Activated T-helper 1 cell treated with anti-CD3 and anti-CD28 coated beads, Interleukin-12 subunit alpha, Interleukin-12 subunit beta, Interleukin-2, Interleukin-4 antibody, amounts not matched to agents 30 ng/mL and 10 ng/mL and 1 ng/mL, durations not matched to agents 14 hours and 24 hours and 36 hours (primary cell): Measurements from ENCODE around the gene PRX. TPM values are rescaled to one million over a fixed set of nuclear protein-coding genes. Genes with fewer than 3 reads are reported as not detected.
"Not testable (repeated sequence)": the region's sequence is repeated elsewhere in the genome, so short reads cannot be mapped to it uniquely, and the experiment has no call there.

Experiments
- DNase-seq: peaks from one replicate; pipeline ENCODE4 v3.0.0; 2021; ENCODE audit warnings: low spot score
- H3K27ac Mint-ChIP-seq: one replicate; pipeline ENCODE4 v1.8.0; 2021; ENCODE audit warnings: mild to moderate bottlenecking, mixed read lengths
- H3K27me3 Mint-ChIP-seq: one replicate; pipeline ENCODE4 v1.8.0; 2022; ENCODE audit warnings: mild to moderate bottlenecking, moderate library complexity, mixed read lengths; ENCODE audit not compliant: insufficient read depth
- H3K36me3 Mint-ChIP-seq: one replicate; pipeline ENCODE4 v1.8.0; 2021; ENCODE audit warnings: low read depth, mixed read lengths
- H3K4me1 Mint-ChIP-seq: one replicate; pipeline ENCODE4 v1.8.0; 2021; ENCODE audit warnings: low read depth, mixed read lengths
- H3K4me3 Mint-ChIP-seq: one replicate; pipeline ENCODE4 v1.8.0; 2021; ENCODE audit warnings: mild to moderate bottlenecking, moderate library complexity, mixed read lengths
- H3K9me3 Mint-ChIP-seq: one replicate; pipeline ENCODE4 v1.8.0; 2021; ENCODE audit warnings: mixed read lengths
- intact Hi-C: fragments of 100-400 bp; cut with micrococcal nuclease; formaldehyde crosslinking; loops from one replicate; pipeline ENCODE4 v1.15.1; 2024
- total RNA-seq: library from RNA; stranded (reverse); gene quantifications from 2 replicates; pipeline ENCODE4 v1.2.3, GENCODE V29; 2022

The PRX gene, protein sequence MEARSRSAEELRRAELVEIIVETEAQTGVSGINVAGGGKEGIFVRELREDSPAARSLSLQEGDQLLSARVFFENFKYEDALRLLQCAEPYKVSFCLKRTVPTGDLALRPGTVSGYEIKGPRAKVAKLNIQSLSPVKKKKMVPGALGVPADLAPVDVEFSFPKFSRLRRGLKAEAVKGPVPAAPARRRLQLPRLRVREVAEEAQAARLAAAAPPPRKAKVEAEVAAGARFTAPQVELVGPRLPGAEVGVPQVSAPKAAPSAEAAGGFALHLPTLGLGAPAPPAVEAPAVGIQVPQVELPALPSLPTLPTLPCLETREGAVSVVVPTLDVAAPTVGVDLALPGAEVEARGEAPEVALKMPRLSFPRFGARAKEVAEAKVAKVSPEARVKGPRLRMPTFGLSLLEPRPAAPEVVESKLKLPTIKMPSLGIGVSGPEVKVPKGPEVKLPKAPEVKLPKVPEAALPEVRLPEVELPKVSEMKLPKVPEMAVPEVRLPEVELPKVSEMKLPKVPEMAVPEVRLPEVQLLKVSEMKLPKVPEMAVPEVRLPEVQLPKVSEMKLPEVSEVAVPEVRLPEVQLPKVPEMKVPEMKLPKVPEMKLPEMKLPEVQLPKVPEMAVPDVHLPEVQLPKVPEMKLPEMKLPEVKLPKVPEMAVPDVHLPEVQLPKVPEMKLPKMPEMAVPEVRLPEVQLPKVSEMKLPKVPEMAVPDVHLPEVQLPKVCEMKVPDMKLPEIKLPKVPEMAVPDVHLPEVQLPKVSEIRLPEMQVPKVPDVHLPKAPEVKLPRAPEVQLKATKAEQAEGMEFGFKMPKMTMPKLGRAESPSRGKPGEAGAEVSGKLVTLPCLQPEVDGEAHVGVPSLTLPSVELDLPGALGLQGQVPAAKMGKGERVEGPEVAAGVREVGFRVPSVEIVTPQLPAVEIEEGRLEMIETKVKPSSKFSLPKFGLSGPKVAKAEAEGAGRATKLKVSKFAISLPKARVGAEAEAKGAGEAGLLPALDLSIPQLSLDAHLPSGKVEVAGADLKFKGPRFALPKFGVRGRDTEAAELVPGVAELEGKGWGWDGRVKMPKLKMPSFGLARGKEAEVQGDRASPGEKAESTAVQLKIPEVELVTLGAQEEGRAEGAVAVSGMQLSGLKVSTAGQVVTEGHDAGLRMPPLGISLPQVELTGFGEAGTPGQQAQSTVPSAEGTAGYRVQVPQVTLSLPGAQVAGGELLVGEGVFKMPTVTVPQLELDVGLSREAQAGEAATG (N-terminal part only)
- 0.99 and 1.7 TPM in 2 replicates for total RNA-seq

DNA sequence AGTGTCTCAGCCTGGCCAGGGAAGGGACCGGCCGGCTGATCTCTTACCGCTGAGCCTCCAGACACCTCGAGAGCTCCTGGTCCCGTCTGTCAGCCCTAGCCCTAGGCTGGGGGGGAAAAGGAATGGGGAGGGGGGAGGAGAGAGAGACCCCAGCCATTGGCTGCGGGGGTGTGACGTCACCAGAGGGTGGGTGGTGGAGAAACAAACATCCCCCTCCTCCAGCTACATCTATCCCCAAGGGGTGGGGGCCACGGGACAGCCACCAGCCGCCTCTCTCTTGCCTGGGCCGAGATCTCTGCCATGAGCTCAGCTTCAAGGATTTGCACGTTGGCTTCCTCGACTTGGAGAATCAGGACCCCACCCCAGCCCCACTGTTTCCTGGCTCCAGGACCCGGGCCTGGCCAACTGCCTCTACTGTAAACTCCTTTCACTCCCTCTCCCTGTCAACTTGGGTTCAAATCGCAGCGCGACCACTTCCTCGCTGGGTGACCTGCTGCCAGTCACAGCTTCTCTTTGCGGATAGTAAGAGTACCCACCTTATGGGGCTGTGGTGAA is at the start of gene PRX:
Gene PRX (minus strand): TSS at position 88 of the 555 bp plus-strand sequence. CDS start 5,446 bp downstream, outside the sequence.
- H3K4me1 Mint-ChIP-seq = peaks cover 14% of the 10 kb centered on the region
- no peaks in the 10 kb centered on the region for H3K36me3 Mint-ChIP-seq
- H3K27ac Mint-ChIP-seq = no peak within 1 kb of the TSS

DNA sequence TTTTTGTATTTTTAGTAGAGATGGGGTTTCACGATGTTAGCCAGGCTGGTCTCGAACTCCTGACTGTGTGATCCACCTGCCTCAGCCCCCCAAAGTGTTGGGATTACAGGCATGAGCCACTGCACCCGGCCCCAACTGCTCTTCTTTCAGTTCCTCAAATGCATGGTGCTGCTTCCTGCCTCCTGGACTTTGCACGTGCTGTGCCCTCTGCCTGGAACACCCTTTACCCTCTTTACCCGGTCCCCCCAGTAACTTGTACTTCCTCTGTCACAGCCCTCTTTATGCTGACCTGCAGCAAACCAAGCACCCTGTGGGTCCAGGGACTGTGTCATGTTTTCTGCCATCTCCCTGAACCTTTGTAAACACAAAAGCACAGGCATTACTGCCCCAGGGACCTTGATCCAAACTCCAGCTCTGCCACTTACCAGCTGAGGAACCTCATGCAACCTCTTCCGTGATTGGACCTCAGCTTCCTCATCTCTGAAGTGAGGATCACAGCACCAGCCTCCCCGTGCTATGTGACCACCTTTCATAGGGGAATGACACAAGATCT is 48.6 kb upstream of the PRX start:
- Mint-ChIP-seq H3K9me3 (no peaks in the 10 kb centered on the region), H3K4me1 (peaks cover 28% of the 10 kb centered on the region), H3K27ac (no peak overlapping the region), H3K27me3 (peaks cover 10% of the 10 kb centered on the region), H3K36me3 (peaks cover 6% of the 10 kb centered on the region), H3K4me3 (no peak overlapping the region)
- intact Hi-C loops = loop anchor here (10.0 kb wide), 1 partner anchor 253 kb away; the partner anchor contains the start of genes COQ8B and ITPKC
- no peak for DNase-seq

More for the DNA sequence above, at the start of gene PRX:
- intact Hi-C loops = no loop called here
- DNase-seq = no peak
- Mint-ChIP-seq H3K9me3 (no peaks in the 10 kb centered on the region), H3K4me3 (no peak within 1 kb of the TSS), H3K27me3 (peaks cover 3% of the 10 kb centered on the region)

DNA sequence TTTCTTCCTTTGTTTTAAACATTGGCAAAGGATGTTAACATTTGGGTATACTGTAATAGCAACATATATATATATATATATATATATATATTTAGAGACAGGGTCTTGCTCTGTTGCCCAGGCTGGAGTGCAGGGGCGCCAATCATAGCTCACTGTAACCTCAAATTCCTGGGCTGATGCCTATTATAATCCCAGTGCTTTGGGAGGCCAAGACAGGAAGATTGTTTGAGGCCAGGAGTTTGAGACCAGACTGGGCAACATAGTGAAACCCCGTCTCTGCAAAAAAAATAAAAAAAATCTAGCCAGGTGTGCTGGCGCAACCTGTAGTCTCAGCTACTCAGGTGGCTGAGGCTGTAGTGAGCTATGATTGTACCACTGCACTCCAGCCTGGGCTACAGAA is 47.0 kb upstream of the PRX start:
- Mint-ChIP-seq H3K4me1 (peaks cover 14% of the 10 kb centered on the region), H3K27ac (no peak overlapping the region), H3K9me3 (no peaks in the 10 kb centered on the region), H3K4me3 (no peak overlapping the region), H3K27me3 (peaks cover 1% of the 10 kb centered on the region), H3K36me3 (no peaks in the 10 kb centered on the region)
- intact Hi-C loops = loop anchor here (10.0 kb wide), 1 partner anchor 255 kb away; the partner anchor contains the start of genes COQ8B and ITPKC
- no peak for DNase-seq

DNA sequence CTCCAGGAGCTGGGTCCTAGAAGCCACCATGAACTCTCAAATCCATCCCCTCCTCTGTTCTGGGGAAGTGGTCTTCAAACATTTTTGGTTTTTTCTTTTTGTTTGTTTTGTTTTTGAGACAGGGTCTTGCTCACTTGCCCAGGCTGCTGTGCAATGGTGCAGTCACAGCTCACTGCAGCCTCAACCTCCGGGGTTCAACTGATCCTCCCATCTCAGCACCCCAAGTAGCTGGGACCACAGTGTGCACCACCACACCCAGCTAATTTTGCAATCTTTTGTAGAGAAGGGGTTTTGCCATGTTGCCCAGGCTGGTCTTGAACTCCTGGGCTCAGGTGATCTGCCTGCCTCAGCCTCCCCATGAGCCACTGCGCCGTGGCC is 45.4 kb upstream of the PRX start:
- DNase-seq = no peak
- no peak overlapping the region for H3K27ac Mint-ChIP-seq
- intact Hi-C loops = no loop called here
- H3K36me3 Mint-ChIP-seq = no peaks in the 10 kb centered on the region
- H3K4me1 Mint-ChIP-seq = peaks cover 4% of the 10 kb centered on the region
- H3K9me3 Mint-ChIP-seq = no peaks in the 10 kb centered on the region
- H3K27me3 Mint-ChIP-seq = no peaks in the 10 kb centered on the region
- no peak overlapping the region for H3K4me3 Mint-ChIP-seq

DNA sequence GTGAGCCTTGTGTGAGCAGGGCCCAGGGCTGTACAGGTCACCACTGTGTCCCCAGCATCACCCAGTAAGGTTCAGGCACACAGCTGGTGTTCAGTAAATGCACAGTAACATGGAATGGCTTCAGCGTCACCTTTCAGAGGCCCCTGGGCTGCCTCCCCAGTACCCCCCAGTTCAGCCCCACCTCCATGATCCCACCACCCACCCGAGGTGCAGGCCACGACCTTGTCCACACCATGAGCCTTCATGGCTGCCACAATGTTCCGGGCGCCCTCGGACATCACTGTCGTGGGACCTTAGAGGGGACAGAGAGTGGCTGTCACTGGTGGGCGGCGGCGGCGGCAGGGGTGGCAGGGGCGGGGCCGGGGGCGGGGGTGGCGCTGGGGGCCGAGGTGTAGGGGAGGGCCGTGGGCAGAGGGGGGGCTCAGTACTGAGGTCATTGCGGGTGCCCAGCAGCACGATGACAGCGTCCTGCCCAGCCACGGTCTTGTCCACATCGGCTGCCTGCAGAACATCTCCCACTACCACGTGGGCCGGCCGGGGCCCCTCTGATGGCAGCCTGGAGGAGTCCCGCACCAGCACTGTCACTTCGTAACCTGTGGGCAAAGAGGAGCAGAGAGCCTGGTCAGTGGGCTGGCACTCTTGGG is 44.9 kb upstream of the PRX start:
- H3K27ac Mint-ChIP-seq = no peak overlapping the region
- DNase-seq = no peak
- H3K27me3 Mint-ChIP-seq = no peaks in the 10 kb centered on the region
- H3K36me3 Mint-ChIP-seq = no peaks in the 10 kb centered on the region
- H3K4me1 Mint-ChIP-seq = peaks cover 3% of the 10 kb centered on the region
- no peaks in the 10 kb centered on the region for H3K9me3 Mint-ChIP-seq
- intact Hi-C loops = no loop called here
- H3K4me3 Mint-ChIP-seq = no peak overlapping the region

DNA sequence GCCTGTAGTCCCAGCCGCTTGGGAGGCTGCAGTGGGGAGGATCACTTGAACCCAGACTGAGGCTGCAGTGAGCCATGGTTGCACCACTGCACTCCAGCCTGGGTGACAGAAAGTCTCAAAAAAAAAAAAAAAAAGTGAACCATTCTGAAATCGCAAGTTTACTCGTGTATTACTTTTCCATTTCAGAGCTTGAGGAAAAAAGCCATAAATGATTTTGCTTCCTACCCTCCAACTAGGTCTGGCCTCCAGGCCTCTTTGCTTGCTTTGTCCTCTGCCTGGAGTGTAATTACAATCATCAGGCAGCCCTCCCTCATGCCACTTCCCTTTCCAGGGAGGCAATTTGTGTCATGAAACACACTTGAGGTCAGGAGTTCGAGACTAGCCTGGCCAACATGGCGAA is 43.9 kb upstream of the PRX start:
- Mint-ChIP-seq H3K4me1 (no peaks in the 10 kb centered on the region), H3K9me3 (no peaks in the 10 kb centered on the region), H3K4me3 (no peak overlapping the region), H3K27ac (no peak overlapping the region), H3K27me3 (no peaks in the 10 kb centered on the region), H3K36me3 (no peaks in the 10 kb centered on the region)
- intact Hi-C loops = no loop called here
- DNase-seq = no peak

DNA sequence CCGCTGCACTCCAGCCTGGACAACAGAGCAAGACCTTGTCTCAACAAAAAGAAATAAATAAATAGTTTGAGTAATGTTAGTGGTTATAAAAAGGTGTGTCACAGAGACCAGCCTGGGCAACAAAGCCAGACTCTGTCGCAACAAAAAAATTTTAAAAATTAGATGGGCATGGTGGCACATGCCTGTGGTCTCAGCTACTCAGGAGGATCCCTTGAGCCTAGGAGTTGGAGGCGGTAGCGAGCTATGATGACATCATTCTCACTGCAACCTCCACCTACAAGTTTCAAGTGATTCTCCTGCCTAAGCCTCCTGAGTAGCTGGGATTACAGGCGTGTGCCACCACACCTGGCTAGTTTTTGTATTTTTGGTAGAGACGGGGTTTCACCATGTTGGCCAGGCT is 40.8 kb upstream of the PRX start:
- H3K4me1 Mint-ChIP-seq, H3K27me3 Mint-ChIP-seq, H3K27ac Mint-ChIP-seq, intact Hi-C loops, H3K4me3 Mint-ChIP-seq, H3K36me3 Mint-ChIP-seq, DNase-seq, H3K9me3 Mint-ChIP-seq: not testable (repeated sequence)

DNA sequence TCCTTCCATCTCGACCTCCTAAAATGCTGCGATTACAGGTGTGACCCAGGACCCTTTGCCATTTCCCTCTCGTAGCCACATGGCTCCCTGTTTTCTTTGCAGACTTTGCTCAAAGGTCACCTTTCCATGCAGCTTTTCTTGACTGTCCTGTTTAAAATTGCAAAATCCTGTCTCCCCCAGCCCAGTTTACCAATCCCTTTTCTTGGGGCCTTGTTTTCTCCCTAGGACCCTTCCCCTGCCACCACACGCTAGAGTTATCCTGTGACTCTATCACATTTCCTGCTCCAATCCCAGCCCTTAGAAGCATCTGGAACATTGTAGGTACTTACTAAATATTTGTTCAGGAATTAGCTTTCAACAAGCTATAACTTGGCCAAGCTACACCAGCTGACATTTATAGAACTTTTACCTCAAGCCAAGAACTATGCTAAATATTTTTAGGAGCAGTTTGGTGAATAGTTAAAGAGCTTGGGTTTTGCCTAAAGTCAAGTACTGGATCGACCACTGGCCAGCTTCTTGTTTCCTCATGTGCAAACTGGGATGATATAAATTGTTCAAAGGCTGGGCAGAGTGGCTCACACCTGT is 40.1 kb upstream of the PRX start:
- Mint-ChIP-seq H3K9me3 (no peaks in the 10 kb centered on the region), H3K27ac (no peak overlapping the region), H3K4me3 (no peak overlapping the region), H3K36me3 (no peaks in the 10 kb centered on the region), H3K4me1 (no peaks in the 10 kb centered on the region), H3K27me3 (no peaks in the 10 kb centered on the region)
- intact Hi-C loops = no loop called here
- no peak for DNase-seq

DNA sequence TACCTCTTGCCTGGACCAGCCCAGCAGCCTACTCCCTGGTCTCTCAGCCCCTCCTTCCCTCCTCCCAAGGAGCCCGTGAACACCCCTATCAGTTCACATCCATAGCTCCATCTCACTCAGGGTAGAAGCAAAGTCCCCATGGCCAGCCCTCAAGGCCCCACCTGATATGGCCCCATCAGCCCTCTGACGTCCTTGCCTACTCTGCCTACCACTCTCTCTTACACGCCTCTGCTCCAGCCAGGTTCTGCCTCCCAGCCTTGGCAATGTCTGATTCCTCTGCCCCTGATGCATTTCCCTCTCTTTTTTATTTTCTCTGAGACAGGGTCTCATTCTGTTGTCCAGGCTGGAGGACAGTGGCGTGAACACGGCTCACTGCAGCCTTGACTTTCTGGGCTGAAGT is 38.8 kb upstream of the PRX start:
- Mint-ChIP-seq H3K27me3 (no peaks in the 10 kb centered on the region), H3K4me1 (no peaks in the 10 kb centered on the region), H3K4me3 (no peak overlapping the region), H3K36me3 (no peaks in the 10 kb centered on the region), H3K27ac (no peak overlapping the region), H3K9me3 (no peaks in the 10 kb centered on the region)
- intact Hi-C loops = no loop called here
- DNase-seq = no peak

DNA sequence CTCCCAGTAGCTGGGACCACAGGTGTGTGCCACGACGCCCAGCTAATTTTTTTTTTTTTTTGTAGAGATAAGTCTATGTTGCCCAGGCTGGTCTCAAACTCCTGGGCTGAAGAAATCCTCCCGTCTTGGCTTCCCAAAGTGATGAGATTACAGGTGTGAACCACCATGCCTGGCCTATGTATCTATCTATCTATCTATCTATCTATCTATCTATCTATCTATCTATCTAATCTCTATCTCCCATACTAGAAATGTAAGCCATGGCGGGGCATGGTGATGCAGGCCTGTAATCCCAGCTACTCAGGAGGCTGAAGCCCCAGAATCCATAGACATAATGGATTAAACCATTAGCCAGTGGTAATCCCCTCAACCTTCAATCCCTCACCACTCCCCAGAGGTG is 37.5 kb upstream of the PRX start:
- Mint-ChIP-seq H3K9me3 (no peaks in the 10 kb centered on the region), H3K36me3 (no peaks in the 10 kb centered on the region), H3K4me3 (no peak overlapping the region), H3K27ac (no peak overlapping the region), H3K4me1 (no peaks in the 10 kb centered on the region), H3K27me3 (no peaks in the 10 kb centered on the region)
- DNase-seq = no peak
- intact Hi-C loops = no loop called here

DNA sequence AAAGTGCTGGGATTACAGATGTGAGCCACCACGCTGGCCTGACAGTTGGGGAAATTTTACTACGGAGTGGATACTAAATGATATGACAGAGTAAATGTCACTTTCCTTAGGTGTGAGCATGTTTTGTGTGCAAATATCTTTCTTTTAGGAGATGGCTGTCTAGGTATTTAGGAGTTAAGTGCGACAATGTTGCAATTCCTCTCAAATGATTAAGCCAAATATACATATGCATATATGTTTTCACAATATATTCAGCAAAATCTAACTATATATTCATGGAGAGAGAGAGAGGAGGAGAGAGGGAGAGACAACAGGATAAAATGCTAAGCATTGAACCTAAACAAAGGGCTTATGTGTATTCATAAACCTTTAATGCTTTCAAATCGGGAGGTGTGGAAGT is 36.3 kb upstream of the PRX start:
- no peak overlapping the region for H3K27ac Mint-ChIP-seq
- peaks cover 6% of the 10 kb centered on the region for H3K4me1 Mint-ChIP-seq
- no peak for DNase-seq
- intact Hi-C loops = no loop called here
- H3K4me3 Mint-ChIP-seq = no peak overlapping the region
- H3K27me3 Mint-ChIP-seq = no peaks in the 10 kb centered on the region
- no peaks in the 10 kb centered on the region for H3K9me3 Mint-ChIP-seq
- no peaks in the 10 kb centered on the region for H3K36me3 Mint-ChIP-seq
